ENCODE results near the gene TNP2.

The TNP2 gene

GRCh38 chr16:11219178-11219577 lies 49.9 kb downstream of the TNP2 start:
- no peak overlapping the region for H3K4me3 ChIP-seq (ENCODE audit: low read depth, low read length)
- no peak for DNase-seq (ENCODE audit: low read depth, low spot score)
- ChIA-PET CTCF (interaction anchor here (4.7 kb wide), 1 partner anchor 12 kb away, joined by 21 read pairs; no protein-coding TSS in a partner anchor), POLR2A (no interaction called here)
- no peak for TF ChIP-seq CTCF (IDR thresholded peaks at IDR 0.05; ENCODE audit: insufficient read depth, low read length, missing control alignments)

- CTCF ChIA-PET = interaction anchor here (0.6 to 4.7 kb wide), 2 partner anchors 12 to 40 kb away, joined by 3 to 21 read pairs; no protein-coding TSS in a partner anchor
- no peak overlapping the region for H3K4me3 ChIP-seq (ENCODE audit: low read depth, low read length)
- no peak for DNase-seq (ENCODE audit: low read depth, low spot score)
- POLR2A ChIA-PET = no interaction called here
- no peak for TF ChIP-seq CTCF (IDR thresholded peaks at IDR 0.05; ENCODE audit: insufficient read depth, low read length, missing control alignments)
Observed at GRCh38 chr16:11218604-11218962, 50.5 kb downstream of the TNP2 start.
